WI38 (cell line): ENCODE results near the gene CCDC30.

ENCODE experiments used
- H3K4me3 ChIP-seq: 2 replicates; pipeline ENCODE4 v1.5.1; 2011; ENCODE audit warnings: low read depth, mild to moderate bottlenecking, control low read depth, low read length
- CTCF ChIP-seq: IDR thresholded peaks from 2 replicates; pipeline ENCODE4 v1.5.1; 2012; ENCODE audit warnings: low read depth, mild to moderate bottlenecking, control low read depth, low read length

CCDC30 gene

GRCh38 chr1:42431514-42431913, 31.6 kb upstream of the CCDC30 start:
- TF ChIP-seq CTCF, result no peak
- no peak overlapping the region for H3K4me3 ChIP-seq

- no peak overlapping the region for H3K4me3 ChIP-seq
- TF ChIP-seq CTCF, result no peak
Measured at GRCh38 chr1:42432714-42433113, 30.4 kb upstream of the CCDC30 start.

- H3K4me3 ChIP-seq, result no peak overlapping the region
- TF ChIP-seq CTCF, result no peak
Measured at GRCh38 chr1:42433369-42433768, 29.7 kb upstream of the CCDC30 start.

- TF ChIP-seq CTCF, result no peak
- no peak overlapping the region for H3K4me3 ChIP-seq
Measured at GRCh38 chr1:42434340-42434739, 28.7 kb upstream of the CCDC30 start.

- H3K4me3 ChIP-seq, result no peak overlapping the region
- TF ChIP-seq CTCF, result no peak
Measured at GRCh38 chr1:42439940-42440339, 23.1 kb upstream of the CCDC30 start.

- no peak overlapping the region for H3K4me3 ChIP-seq
- no peak for TF ChIP-seq CTCF
Measured at GRCh38 chr1:42442662-42443061, 20.4 kb upstream of the CCDC30 start.

GRCh38 chr1:42449256-42449655, 13.8 kb upstream of the CCDC30 start:
- TF ChIP-seq CTCF, result no peak
- no peak overlapping the region for H3K4me3 ChIP-seq

- TF ChIP-seq CTCF, result no peak
Measured at GRCh38 chr1:42450061-42450460, 13.0 kb upstream of the CCDC30 start.

More at GRCh38 chr1:42450061-42450460, 13.0 kb upstream of the CCDC30 start:
- no peak overlapping the region for H3K4me3 ChIP-seq
